Measurements from ENCODE around the gene KRT8. TPM values are rescaled to one million over a fixed set of nuclear protein-coding genes. Genes with fewer than 3 reads are reported as not detected.

Gene KRT8
- total RNA-seq, 2 donors from 2014 or later = 0.33 TPM; not detected in 1

DNA sequence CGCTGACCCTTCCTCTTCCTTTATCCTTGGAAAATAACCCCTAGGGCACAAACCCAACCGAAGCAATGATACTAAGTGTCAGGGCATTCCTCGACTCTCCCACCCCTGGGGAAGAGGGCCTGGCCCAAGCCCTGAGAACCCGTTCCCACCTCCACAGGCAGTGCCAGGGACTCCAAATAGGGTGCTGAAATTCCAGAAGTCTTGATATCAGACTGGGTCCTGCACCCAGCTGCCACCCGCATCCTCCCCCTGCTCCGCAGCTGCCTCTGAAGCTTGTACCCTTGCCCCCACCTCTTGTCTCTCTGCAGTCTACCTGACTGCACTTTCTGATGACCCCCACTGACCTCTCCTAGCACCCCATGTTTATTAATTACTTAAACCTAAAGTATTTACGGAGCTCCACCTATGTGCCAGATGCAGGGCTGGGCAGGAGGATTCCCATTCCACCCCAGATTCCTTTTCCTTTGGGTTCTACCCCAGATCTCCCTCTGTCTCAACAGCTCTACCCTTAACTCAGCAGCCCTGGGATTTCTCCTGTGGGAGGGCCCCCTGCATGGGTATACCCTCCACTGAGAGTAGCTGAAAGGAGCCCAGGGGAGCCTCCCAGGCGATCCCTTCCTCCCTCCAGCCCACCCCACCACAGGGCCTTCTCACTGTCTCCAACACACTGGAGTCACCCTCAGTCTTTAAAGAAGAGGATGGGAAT lies 40.0 kb upstream of the KRT8 start:
- H3K9me3 Mint-ChIP-seq = no peaks in the 10 kb centered on the region
- peaks cover 0 to 5% of the 10 kb centered on the region in 2 donors for H3K4me1 Mint-ChIP-seq (ENCODE audit: low read depth in 2 of 2)
- no peak overlapping the region for H3K27ac Mint-ChIP-seq
- no peak for DNase-seq (ENCODE audit: low spot score)
- H3K4me3 Mint-ChIP-seq = no peak overlapping the region
- no peaks in the 10 kb centered on the region for H3K36me3 Mint-ChIP-seq
- H3K27me3 Mint-ChIP-seq = peaks cover 24 to 32% of the 10 kb centered on the region in 2 donors
- no peak for ATAC-seq

DNA sequence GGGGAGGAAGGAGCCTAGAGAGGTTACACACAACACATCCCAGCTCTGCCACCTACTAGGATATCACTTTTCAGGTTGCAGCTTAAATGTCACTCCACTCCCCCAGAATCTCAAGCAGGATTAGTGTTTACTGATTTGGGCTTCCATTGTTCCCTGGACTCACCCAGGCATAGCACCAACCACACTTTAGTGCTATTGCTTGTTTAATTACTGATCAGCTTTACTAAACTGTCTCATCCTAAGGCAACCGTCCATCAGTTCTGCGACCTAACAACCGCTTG lies 38.0 kb upstream of the KRT8 start:
- Mint-ChIP-seq H3K27me3 (peaks cover 20 to 32% of the 10 kb centered on the region in 2 donors), H3K27ac (no peak overlapping the region), H3K9me3 (no peaks in the 10 kb centered on the region), H3K4me3 (no peak overlapping the region), H3K4me1 (ENCODE audit: low read depth in 2 of 2) (peaks cover 0 to 2% of the 10 kb centered on the region in 2 donors), H3K36me3 (no peaks in the 10 kb centered on the region)
- ATAC-seq = no peak
- no peak for DNase-seq (ENCODE audit: low spot score)

DNA sequence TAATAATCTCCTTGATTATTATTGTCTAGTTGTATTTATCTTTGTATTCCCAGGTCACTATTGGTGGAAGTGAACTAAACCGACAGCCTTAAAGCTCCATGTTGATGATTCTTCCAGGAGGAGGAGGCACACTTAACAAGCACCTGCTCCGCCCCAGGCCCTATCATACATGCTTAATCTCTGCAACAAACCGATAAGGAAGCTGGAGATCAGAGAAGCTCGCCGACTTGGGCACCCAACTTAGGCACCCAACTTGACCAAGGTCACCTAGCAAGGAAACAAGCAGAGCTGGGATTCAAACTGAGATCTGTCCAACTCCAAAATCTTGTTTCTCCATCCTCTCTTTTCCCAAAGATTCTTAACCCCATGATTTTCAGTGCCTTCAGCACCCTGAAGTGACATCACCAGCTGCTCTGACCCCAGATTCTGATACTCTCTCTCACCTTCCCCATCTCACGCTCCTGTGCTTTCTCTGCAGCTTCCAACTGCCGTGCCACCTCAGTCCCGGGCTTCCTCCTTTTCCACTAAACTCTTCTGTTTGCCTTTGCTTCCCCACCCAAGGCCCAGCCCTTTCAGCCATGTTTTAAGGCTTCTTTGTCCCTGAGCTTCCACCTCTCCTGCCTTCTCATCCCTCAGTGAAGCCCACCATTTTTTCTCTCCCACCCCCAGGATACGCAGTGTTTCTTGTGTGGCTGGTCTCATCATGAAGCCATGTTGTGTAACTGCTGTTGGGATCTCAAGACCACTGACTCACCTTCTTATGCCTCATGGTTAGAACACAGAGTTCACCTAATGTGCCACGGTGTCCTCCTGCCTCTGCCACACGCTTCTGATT lies 37.4 kb upstream of the KRT8 start:
- Mint-ChIP-seq H3K4me3 (no peak overlapping the region), H3K9me3 (no peaks in the 10 kb centered on the region), H3K27ac (no peak overlapping the region), H3K36me3 (no peaks in the 10 kb centered on the region), H3K4me1 (ENCODE audit: low read depth in 2 of 2) (no peaks in the 10 kb centered on the region), H3K27me3 (peaks cover 19 to 32% of the 10 kb centered on the region in 2 donors)
- DNase-seq (ENCODE audit: low spot score) (peak; percentile 51), ATAC-seq (no peak)

DNA sequence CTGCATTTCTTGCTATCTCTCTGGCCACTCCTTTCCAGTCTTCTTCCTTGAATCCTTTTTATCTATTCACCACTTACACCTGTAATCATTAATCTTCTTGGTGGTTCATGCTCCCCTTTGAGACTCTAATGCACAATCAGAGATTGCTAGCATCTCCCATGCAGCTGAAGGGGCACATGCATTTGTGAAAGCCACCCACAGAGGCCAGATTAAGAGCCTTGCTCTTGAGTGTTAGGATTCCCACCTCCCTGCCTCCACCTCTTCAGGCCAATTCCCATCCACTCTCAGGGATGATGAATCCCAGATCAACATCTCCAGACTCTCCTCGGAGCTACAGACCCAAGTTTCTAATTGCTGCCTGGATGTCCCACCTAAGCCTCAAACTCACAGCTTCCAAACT lies 24.7 kb upstream of the KRT8 start:
- Mint-ChIP-seq H3K36me3 (no peaks in the 10 kb centered on the region), H3K4me1 (ENCODE audit: low read depth in 2 of 2) (no peaks in the 10 kb centered on the region), H3K9me3 (no peaks in the 10 kb centered on the region), H3K27ac (no peak overlapping the region), H3K4me3 (no peak overlapping the region), H3K27me3 (peaks cover 11% of the 10 kb centered on the region in 2 donors)
- no peak for ATAC-seq
- DNase-seq (ENCODE audit: low spot score) = no peak

GRCh38 chr12:52927964-52928363 lies 23.1 kb upstream of the KRT8 start:
- ATAC-seq = no peak
- Mint-ChIP-seq H3K27me3 (peaks cover 11% of the 10 kb centered on the region in 2 donors), H3K4me1 (ENCODE audit: low read depth in 2 of 2) (no peaks in the 10 kb centered on the region)

DNA sequence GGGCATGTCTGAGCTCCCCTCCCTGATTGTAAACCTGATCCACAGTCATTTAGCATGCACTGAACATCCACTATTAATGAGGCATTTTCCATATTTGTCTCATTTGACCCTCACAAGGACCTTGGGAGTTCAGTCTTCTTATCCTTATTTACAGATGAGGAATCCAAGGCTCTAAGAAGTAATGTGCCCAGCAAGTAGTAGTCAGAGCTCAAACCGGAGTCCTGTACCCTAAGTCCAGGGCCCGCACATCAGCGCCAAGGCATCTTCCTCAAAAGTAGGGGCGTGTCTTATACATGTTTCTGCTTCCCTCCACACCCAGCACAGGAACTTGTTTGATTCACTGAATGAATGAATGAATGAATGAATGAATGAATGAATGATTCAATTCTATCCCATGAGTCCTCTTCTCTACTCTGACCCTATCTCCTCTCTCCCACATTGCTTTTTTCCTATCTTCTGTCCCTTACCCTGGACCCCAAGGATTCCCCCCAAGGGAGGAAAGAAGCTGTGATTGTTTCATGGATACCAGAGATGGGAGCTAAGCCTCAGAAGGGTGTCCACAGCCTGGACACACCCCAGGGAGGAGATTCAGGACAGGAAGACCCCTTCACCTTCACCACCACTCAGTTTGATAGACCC lies 21.8 kb upstream of the KRT8 start:
- DNase-seq (ENCODE audit: low spot score) = no peak
- H3K4me1 Mint-ChIP-seq (ENCODE audit: low read depth in 2 of 2) = no peaks in the 10 kb centered on the region
- H3K27me3 Mint-ChIP-seq = peaks cover 8 to 11% of the 10 kb centered on the region in 2 donors
- H3K9me3 Mint-ChIP-seq = no peaks in the 10 kb centered on the region
- H3K27ac Mint-ChIP-seq = no peak overlapping the region
- ATAC-seq = no peak
- no peak overlapping the region for H3K4me3 Mint-ChIP-seq
- H3K36me3 Mint-ChIP-seq = no peaks in the 10 kb centered on the region

More at GRCh38 chr12:52927964-52928363, 23.1 kb upstream of the KRT8 start:
- H3K36me3 Mint-ChIP-seq = no peaks in the 10 kb centered on the region
- no peaks in the 10 kb centered on the region for H3K9me3 Mint-ChIP-seq
- H3K4me3 Mint-ChIP-seq = no peak overlapping the region
- no peak overlapping the region for H3K27ac Mint-ChIP-seq
- no peak for DNase-seq (ENCODE audit: low spot score)

- ATAC-seq = no peak
These were observed 21.1 kb upstream of the KRT8 start for GRCh38 chr12:52925717-52926595.

GRCh38 chr12:52924764-52925716 lies 20.2 kb upstream of the KRT8 start:
- Mint-ChIP-seq H3K4me3 (no peak overlapping the region), H3K27me3 (peaks cover 8 to 10% of the 10 kb centered on the region in 2 donors), H3K36me3 (no peaks in the 10 kb centered on the region), H3K4me1 (ENCODE audit: low read depth in 2 of 2) (no peaks in the 10 kb centered on the region), H3K9me3 (no peaks in the 10 kb centered on the region), H3K27ac (no peak overlapping the region)
- DNase-seq (ENCODE audit: low spot score) (no peak), ATAC-seq (no peak)

More at GRCh38 chr12:52925717-52926595, 21.1 kb upstream of the KRT8 start:
- H3K9me3 Mint-ChIP-seq = no peaks in the 10 kb centered on the region
- DNase-seq (ENCODE audit: low spot score) = no peak
- peaks cover 8 to 11% of the 10 kb centered on the region in 2 donors for H3K27me3 Mint-ChIP-seq
- H3K4me1 Mint-ChIP-seq (ENCODE audit: low read depth in 2 of 2) = no peaks in the 10 kb centered on the region
- no peak overlapping the region for H3K4me3 Mint-ChIP-seq
- no peaks in the 10 kb centered on the region for H3K36me3 Mint-ChIP-seq
- no peak overlapping the region for H3K27ac Mint-ChIP-seq

DNA sequence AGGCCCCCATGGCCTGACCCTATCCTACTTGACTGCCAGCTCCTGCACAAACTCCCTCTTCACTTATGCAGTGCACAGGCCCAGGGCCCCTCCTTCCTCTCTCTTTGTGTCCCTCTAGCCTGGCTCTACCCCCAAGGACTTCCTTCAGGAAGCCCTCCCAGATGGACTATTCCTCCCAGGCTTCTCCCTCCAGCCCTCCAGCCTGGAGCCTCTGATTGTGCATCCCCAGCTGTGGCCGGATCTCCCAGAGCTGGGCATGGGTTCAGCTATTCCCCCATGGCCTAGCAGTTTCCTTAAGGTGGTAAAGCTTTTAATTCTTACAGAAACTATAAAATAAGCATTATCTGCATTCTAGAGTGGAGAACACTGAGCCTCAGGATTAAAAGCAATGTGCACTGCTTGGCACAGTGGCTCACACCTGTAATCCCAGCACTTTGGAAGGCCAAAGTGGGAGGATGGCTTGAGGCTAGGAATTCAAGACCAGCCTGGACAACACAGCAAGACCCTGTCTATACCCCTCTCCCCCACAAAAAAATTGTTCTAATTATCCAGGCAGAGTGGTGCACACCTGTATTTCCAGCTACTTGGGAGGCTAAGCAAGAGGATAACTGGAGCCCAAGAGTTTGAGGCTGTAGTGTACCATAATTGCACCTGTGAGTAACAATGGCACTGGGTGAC lies 16.8 kb upstream of the KRT8 start:
- DNase-seq (ENCODE audit: low spot score) (no peak), ATAC-seq (peak in 1 of 2 donors; percentile 48)
- Mint-ChIP-seq H3K4me3 (no peak overlapping the region), H3K4me1 (ENCODE audit: low read depth in 2 of 2) (no peaks in the 10 kb centered on the region), H3K27ac (no peak overlapping the region), H3K36me3 (no peaks in the 10 kb centered on the region), H3K27me3 (peaks cover 0 to 4% of the 10 kb centered on the region in 2 donors), H3K9me3 (no peaks in the 10 kb centered on the region)

GRCh38 chr12:52920937-52921336 lies 16.1 kb upstream of the KRT8 start:
- Mint-ChIP-seq H3K27me3 (peaks cover 0 to 3% of the 10 kb centered on the region in 2 donors), H3K4me3 (no peak overlapping the region), H3K9me3 (no peaks in the 10 kb centered on the region), H3K36me3 (no peaks in the 10 kb centered on the region), H3K27ac (no peak overlapping the region), H3K4me1 (ENCODE audit: low read depth in 2 of 2) (no peaks in the 10 kb centered on the region)
- DNase-seq (ENCODE audit: low spot score) (no peak), ATAC-seq (no peak)

DNA sequence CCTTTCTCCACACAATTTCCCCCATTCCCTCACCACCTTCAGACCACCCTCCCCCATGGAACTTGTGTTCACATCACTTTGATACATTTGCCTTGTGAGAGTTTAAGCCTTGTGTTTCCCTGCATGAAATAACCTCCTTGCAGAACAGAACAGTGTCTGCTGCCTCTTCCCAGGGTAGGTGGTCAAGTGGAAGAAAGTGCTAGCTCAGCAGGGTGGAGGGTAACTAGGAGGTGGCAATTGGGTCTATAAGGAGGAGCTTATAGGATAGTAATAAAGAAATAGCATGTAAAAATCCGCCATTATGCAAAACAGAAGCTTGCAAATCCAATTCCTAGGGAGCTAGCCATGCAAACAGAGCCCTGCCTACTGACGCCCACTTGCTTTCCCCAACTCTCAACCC lies 13.9 kb upstream of the KRT8 start:
- no peaks in the 10 kb centered on the region for H3K9me3 Mint-ChIP-seq
- H3K27me3 Mint-ChIP-seq = peaks cover 0 to 9% of the 10 kb centered on the region in 2 donors
- H3K4me1 Mint-ChIP-seq (ENCODE audit: low read depth in 2 of 2) = no peaks in the 10 kb centered on the region
- ATAC-seq = no peak
- H3K36me3 Mint-ChIP-seq = no peaks in the 10 kb centered on the region
- H3K27ac Mint-ChIP-seq = no peak overlapping the region
- H3K4me3 Mint-ChIP-seq = no peak overlapping the region
- DNase-seq (ENCODE audit: low spot score) = no peak

- Mint-ChIP-seq H3K36me3 (no peaks in the 10 kb centered on the region), H3K4me3 (no peak overlapping the region), H3K27me3 (peaks cover 0 to 12% of the 10 kb centered on the region in 2 donors), H3K4me1 (ENCODE audit: low read depth in 2 of 2) (no peaks in the 10 kb centered on the region), H3K9me3 (no peaks in the 10 kb centered on the region), H3K27ac (no peak overlapping the region)
- ATAC-seq (peak in 1 of 2 donors; percentile 29), DNase-seq (ENCODE audit: low spot score) (no peak)
These were observed 13.5 kb upstream of the KRT8 start for GRCh38 chr12:52918351-52918750.
